HS-27A (cell line): ENCODE measurements around the gene PLXNB2.
"Not testable (repeated sequence)": the region's sequence is repeated elsewhere in the genome, so short reads cannot be mapped to it uniquely, and the experiment has no call there.

Experiments used
- DNase-seq: peaks from one replicate; pipeline ENCODE4 v3.0.0-alpha.2; 2012; ENCODE audit warnings: low read depth, missing footprints

Gene PLXNB2

GRCh38 chr22:50278956-50279619 lies 28.4 kb downstream of the PLXNB2 start:
- no peak for DNase-seq

GRCh38 chr22:50278461-50278860 lies 29.0 kb downstream of the PLXNB2 start:
- no peak for DNase-seq

DNA sequence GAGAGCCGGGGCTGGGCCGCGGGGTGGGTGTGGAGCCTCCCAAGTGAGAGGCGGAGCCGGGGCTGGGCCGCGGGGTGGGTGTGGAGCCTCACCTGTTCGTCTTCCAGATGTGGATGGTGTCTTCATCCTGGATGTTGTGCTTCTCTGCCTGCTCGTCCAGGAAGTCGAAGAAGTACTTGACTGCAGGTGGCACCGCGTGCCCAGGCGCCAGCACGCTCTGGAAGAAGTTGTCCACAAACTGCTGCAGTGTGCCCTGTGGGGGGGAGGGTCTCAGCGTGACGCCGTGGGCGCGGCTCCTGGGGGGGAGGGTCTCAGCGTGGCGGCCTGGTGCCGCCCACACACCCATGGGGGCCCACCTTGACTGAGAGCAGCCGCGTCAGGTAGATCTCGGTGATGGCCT lies 29.7 kb downstream of the PLXNB2 start:
- DNase-seq: no peak

DNA sequence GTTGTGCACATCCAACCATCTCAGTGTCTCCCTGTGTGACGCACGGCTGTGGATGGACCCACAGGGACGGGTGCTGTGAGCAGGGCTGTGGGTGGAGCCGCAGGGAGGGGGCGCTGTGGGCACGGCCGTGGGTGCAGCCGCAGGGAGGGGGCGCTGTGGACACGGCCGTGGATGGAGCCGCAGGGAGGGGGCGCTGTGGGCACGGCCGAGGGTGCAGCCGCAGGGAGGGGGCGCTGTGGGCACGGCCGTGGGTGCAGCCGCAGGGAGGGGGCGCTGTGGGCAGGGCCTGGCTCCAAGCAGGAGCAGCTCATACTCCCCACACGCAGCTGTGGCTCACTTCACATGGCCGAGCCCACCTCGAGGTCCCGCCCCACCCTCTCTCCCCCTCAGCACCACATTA lies 31.3 kb downstream of the PLXNB2 start:
- DNase-seq: no peak

GRCh38 chr22:50275181-50276055 lies 32.0 kb downstream of the PLXNB2 start:
- DNase-seq: no peak

DNA sequence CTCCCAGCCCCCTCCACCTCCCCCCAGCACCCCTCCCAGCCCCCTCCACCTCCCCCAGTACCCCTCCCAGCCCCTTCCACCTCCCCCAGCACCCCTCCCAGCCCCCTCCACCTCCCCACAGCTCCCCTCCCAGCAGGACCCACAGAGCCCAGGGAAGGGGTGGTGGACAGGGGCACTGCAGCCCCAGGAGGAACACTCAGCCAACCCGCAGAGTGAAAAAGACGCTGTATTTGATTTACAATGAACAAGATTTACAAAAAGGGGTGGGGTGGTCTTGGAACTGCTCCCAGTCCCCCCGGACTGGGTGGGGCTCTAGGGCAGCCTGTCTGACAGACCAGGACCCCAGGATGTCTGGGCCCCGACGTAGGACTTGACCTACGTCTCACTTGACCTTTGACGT lies 32.7 kb downstream of the PLXNB2 start:
- DNase-seq: no peak

GRCh38 chr22:50274311-50274710 lies 33.1 kb downstream of the PLXNB2 start:
- no peak for DNase-seq

DNA sequence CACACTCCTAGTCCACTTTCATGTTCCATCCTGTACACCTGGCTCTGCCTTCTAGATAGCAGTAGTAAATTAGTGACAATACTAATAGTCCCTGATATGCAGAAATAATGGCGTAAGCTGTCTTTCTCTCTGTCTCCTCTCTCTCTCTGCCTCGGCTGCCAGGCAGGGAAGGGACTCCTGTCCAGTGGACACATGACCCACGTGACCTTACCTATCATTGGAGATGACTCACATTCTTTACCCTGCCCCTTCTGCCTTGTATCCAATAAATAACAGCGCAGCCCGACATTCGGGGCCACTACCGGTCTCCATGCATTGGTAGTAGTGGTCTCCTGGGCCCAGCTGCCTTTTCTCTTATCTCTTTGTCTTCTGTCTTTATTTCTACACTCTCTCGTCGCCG lies 33.7 kb downstream of the PLXNB2 start:
- not testable (repeated sequence) for DNase-seq

DNA sequence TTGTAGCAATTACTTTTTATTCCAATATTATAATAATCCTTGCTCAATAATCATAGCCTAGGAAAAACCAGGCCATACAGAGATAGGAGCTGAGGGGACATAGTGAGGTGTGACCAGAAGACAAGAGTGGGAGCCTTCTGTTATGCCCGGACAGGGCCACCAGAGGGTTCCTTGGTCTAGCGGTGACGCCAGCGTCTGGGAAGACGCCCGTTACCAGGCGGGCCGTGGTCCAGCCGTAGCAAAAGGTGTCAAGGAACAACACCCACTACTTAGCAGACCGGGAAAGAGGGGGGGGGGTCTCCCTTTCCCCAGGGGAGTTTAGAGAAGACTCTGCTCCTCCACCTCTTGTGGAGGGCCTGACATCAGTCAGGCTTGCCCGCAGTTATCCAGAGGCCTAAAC lies 34.1 kb downstream of the PLXNB2 start:
- not testable (repeated sequence) for DNase-seq

- DNase-seq: no peak
Observed at GRCh38 chr22:50272044-50272802, 35.2 kb downstream of the PLXNB2 start.

- DNase-seq: no peak
Observed at GRCh38 chr22:50271519-50271970, 35.9 kb downstream of the PLXNB2 start.

GRCh38 chr22:50270666-50271394 lies 36.6 kb downstream of the PLXNB2 start:
- DNase-seq: no peak

DNA sequence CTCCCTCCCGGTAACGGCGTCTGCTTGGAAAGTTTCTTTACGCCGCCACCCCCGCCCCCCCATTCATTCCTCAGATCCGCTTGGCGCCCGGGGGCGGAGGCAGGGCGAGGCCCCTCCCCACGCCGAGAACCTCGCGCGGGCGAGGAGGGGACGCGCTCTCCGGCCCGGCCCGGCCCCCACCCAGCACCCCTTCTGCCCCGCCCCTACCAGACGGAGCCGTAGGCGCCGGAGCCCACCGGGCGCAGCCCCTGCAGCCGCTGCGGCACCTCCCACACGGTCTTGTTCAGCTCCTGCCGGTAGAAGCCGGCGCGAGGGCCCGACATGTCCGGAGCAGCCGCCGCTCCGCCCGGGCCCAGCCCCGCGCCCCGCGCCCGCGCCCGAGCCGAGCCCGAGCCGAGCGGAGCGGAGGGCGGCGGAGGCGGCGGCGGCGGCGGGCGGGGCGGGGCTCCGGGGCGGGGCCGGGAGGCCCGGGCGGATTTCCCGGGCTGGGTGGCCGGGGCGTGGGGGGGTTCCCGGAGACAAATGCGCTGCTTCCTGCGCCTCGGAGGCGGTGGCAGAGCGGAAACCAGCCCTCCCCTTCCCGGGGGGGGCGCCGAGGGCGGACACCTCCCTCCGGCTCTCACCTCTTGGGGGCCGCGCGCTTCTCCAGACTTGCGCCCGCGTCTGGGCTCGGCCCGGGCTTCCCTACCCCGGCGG lies 37.3 kb downstream of the PLXNB2 start, which contains the start of gene MAPK11:
MAPK11 (minus strand) TSS at position 411 of the 696 bp plus-strand sequence; CDS start at position 323, 88 bp downstream.
- DNase-seq: no peak

- DNase-seq: no peak
Observed at GRCh38 chr22:50269573-50269969, 37.9 kb downstream of the PLXNB2 start.

DNA sequence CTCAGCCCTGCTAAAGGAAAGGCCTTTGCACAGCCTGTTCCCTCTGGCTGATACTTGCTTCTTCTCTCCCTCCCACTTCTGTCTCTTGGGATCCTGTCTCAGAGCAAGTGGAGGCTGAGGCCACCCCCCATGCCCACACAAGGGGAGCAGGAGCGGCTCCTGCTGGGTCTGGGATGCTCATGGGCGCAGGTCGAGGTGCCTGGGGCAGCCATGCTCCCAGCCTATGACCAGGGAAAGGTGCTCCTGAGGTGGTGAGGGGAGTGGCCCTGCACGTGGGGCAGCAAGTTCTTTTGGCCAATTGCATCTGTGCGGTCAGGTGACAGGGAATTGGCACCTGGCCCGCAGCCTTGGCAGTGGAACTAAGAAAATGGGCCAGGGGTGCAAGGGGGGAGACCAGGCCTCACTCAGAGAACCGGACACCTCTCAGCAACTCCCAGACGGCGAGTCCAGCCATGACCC lies 38.8 kb downstream of the PLXNB2 start:
- no peak for DNase-seq

DNA sequence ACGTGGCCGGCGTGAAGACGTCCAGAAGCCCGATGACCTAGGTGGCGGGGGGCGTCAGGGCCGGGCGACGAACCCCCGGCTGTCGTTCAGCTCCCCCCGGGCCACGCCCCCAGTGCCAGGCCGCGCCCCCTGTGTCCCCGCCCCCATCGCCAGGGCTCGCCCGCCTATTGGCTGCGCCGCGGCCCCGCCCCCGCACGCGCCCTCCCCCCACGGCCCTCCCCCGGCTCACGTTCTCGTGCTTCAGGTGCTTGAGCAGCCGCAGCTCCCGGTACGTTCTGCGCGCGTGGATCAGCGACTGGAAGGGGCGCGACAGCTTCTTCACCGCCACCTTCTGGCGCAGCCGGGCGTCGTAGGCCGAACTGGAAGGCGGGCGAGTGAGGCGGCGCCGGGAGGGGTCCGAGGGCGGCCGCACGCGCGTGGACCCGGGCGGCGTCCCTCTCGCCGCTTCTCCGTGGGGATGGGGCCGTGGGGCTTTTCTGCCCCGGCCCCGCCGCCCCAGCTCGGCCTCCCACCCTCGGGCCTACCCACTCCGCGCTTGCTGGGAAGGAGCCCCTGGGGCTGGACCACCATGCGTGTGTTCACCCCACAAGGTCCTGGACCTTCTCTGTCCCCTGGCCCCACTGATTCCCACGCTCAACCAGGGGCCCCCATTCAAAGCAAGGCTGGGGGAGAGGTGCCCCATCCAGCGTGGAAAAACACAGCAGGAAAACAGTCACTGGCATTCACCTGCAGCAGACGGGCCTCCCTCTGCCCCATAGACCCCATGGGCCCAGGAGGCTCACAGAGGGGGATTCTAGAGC lies 39.7 kb downstream of the PLXNB2 start:
- no peak for DNase-seq

DNA sequence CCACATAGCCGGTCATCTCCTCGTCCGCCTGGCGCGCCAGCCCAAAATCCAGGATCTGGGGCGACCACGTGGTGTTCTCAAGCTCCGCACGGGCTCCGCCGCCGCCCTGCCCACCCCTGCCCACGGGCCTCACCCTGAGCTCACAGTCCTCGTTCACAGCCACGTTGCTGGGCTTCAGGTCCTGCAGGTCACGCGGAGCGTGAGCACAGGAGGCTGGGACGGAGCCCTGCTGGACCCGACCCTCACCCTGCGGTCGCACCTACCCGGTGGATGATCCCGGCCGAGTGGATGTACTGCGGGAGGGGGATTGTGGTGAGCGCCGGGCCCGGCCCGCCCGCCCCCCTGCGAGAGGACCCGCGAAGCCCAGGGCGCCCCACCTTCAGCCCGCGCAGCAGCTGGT lies 40.5 kb downstream of the PLXNB2 start:
- DNase-seq: no peak

DNA sequence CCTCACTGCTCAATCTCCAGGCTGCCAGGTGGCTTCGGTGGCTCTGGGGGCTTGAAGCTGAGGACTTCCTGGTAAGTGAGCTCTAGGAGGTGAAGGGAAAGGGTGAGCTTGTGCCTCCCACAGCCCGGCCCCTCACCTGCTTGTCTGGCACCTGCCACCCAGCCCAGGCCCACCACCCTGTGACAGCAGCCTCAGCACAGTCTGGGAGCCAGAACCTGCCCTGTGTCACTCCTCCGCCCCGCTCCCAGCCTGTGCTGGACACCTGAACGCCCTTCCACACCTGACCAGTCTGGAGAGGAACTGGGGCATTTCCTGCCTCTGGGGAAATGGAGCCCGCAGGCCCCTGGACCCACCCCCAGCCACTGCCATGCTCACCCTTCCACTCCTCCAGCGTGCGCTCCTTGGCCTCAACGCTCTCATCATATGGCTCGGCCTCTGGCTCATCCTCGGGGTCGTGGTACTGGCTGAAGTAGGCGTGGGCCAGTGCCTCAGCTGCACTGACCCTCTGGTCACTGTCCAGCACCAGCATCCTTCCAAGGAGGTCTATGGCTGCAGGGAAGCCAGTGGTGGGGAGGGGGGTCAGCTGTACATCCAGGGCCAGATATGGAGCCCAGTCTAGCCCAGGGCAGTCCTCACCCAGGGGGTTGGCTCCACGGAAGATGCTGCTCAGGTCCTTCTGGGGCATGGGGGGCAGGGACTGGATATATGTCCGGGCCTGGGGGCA lies 42.3 kb downstream of the PLXNB2 start:
- DNase-seq: no peak

DNA sequence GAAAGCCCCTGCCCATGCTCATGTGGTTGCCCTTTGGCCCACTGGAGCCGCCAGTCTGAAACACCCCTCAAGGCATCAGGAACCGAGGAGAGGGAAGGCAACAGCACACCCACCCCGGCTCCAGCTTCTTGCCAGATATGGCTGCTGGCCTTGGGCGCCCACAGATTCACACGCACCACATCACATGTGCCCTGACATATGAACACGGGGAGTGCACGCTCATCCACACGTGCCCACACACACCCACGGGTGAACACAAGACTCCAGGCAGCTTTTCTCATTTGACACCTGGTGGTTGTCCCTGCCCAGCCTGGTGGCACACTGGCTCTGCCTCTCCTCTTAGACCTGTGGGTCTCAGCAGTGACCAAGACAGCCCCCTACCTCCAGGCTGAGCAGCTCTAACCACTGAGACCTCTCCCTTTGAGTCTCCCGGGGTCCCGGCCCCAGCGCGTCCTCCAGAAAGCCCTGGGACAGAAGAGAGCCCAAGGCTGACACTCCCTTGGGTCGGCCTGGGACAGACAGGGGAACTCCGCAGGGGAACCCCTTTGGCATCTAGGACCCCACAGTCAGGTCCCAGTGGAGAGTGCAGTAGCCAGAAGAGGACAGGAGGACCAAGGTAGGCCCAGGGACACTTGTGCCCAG lies 43.2 kb downstream of the PLXNB2 start:
- no peak for DNase-seq
